T-helper 2 cell treated with Interferon-gamma antibody and Interleukin-4, amounts not matched to agents 5 μg/mL and 100 μg/mL, for 36 hours (primary cell): ENCODE data around the gene THAP11.

Source experiments
- DNase-seq: peaks from one replicate; pipeline ENCODE4 v3.0.0; 2021; ENCODE audit warnings: low spot score
- H3K27ac Mint-ChIP-seq: one replicate; pipeline ENCODE4 v1.8.0; 2021; ENCODE audit warnings: mild to moderate bottlenecking, mixed read lengths
- H3K27me3 Mint-ChIP-seq: one replicate; pipeline ENCODE4 v1.8.0; 2021; ENCODE audit warnings: low read depth, mixed read lengths
- H3K36me3 Mint-ChIP-seq: one replicate; pipeline ENCODE4 v1.8.0; 2021; ENCODE audit warnings: low read depth, mixed read lengths
- H3K4me1 Mint-ChIP-seq: one replicate; pipeline ENCODE4 v1.8.0; 2021; ENCODE audit warnings: low read depth, mixed read lengths
- H3K4me3 Mint-ChIP-seq: one replicate; pipeline ENCODE4 v1.8.0; 2022; ENCODE audit warnings: mild to moderate bottlenecking, moderate library complexity, mixed read lengths
- H3K9me3 Mint-ChIP-seq: one replicate; pipeline ENCODE4 v1.8.0; 2021; ENCODE audit warnings: mixed read lengths

THAP11 gene

GRCh38 chr16:67878232-67878631, 36.1 kb downstream of the THAP11 start:
- Mint-ChIP-seq H3K9me3 (no peaks in the 10 kb centered on the region), H3K36me3 (peaks cover 55% of the 10 kb centered on the region), H3K4me3 (no peak overlapping the region), H3K4me1 (peaks cover 19% of the 10 kb centered on the region), H3K27ac (no peak overlapping the region), H3K27me3 (no peaks in the 10 kb centered on the region)
- no peak for DNase-seq

GRCh38 chr16:67878846-67879245, 36.7 kb downstream of the THAP11 start:
- Mint-ChIP-seq H3K9me3 (no peaks in the 10 kb centered on the region), H3K4me1 (peaks cover 17% of the 10 kb centered on the region), H3K27ac (no peak overlapping the region), H3K4me3 (no peak overlapping the region), H3K36me3 (peaks cover 57% of the 10 kb centered on the region), H3K27me3 (no peaks in the 10 kb centered on the region)
- DNase-seq, result no peak

- Mint-ChIP-seq H3K27me3 (no peaks in the 10 kb centered on the region), H3K36me3 (peaks cover 58% of the 10 kb centered on the region), H3K27ac (no peak overlapping the region), H3K4me3 (no peak overlapping the region), H3K9me3 (no peaks in the 10 kb centered on the region), H3K4me1 (peaks cover 11% of the 10 kb centered on the region)
- no peak for DNase-seq
These were observed 37.3 kb downstream of the THAP11 start for GRCh38 chr16:67879462-67879861.

- H3K9me3 Mint-ChIP-seq, result no peaks in the 10 kb centered on the region
- H3K36me3 Mint-ChIP-seq, result peaks cover 58% of the 10 kb centered on the region
- no peak overlapping the region for H3K4me3 Mint-ChIP-seq
- H3K27ac Mint-ChIP-seq, result no peak overlapping the region
- H3K27me3 Mint-ChIP-seq, result no peaks in the 10 kb centered on the region
- H3K4me1 Mint-ChIP-seq, result peaks cover 7% of the 10 kb centered on the region
- no peak for DNase-seq
These were observed 37.8 kb downstream of the THAP11 start for GRCh38 chr16:67879936-67880335.

GRCh38 chr16:67880584-67880983, 38.5 kb downstream of the THAP11 start:
- DNase-seq, result no peak
- Mint-ChIP-seq H3K9me3 (no peaks in the 10 kb centered on the region), H3K36me3 (peaks cover 55% of the 10 kb centered on the region), H3K4me3 (no peak overlapping the region), H3K4me1 (peaks cover under 1% of the 10 kb centered on the region), H3K27me3 (no peaks in the 10 kb centered on the region), H3K27ac (no peak overlapping the region)

DNA sequence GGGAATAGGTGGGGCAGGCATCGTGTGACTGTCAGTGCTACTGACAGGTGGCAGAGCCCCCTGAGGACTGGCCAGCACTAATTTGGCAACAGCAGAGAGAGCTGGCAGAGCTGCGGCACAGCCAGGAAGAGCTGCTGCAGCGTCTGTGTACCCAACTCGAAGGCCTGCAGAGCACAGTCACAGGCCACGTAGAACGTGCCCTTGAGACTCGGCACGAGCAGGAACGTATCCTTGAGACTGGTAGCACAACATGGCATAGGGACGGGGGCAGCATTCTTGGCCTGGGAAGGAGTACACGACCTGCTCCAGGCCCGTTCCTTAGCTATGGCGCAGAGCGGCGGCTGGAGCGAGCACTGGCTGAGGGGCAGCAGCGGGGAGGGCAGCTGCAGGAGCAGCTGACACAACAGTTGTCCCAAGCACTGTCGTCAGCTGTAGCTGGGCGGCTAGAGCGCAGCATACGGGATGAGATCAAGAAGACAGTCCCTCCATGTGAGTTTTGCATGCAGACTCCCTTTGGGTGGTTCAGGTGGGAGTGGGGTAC, 39.6 kb downstream of the THAP11 start:
- no peak overlapping the region for H3K4me3 Mint-ChIP-seq
- H3K9me3 Mint-ChIP-seq, result no peaks in the 10 kb centered on the region
- no peak overlapping the region for H3K27ac Mint-ChIP-seq
- no peaks in the 10 kb centered on the region for H3K27me3 Mint-ChIP-seq
- peaks cover 50% of the 10 kb centered on the region for H3K36me3 Mint-ChIP-seq
- H3K4me1 Mint-ChIP-seq, result no peaks in the 10 kb centered on the region
- no peak for DNase-seq

DNA sequence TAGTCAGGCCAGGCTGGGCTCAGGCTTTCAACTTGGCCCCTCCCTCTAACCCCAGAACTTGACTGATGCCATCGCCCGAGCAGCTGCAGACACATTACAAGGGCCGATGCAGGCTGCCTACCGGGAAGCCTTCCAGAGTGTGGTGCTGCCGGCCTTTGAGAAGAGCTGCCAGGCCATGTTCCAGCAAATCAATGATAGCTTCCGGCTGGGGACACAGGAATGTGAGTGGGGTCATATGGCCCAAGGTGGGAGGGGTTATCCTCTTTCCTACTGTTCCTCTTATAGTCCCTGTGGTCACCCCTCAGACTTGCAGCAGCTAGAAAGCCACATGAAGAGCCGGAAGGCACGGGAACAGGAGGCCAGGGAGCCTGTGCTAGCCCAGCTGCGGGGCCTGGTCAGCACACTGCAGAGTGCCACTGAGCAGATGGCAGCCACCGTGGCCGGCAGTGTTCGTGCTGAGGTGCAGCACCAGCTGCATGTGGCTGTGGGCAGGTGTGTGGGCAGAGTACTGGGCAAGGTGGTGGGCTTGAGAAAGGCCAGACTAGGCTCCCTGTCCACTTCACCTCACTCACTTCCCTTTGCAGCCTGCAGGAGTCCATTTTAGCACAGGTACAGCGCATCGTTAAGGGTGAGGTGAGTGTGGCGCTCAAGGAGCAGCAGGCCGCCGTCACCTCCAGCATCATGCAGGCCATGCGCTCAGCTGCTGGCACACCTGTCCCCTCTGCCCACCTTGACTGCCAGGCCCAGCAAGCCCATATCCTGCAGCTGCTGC, 40.4 kb downstream of the THAP11 start:
- H3K27me3 Mint-ChIP-seq, result no peaks in the 10 kb centered on the region
- H3K9me3 Mint-ChIP-seq, result no peaks in the 10 kb centered on the region
- H3K4me1 Mint-ChIP-seq, result no peaks in the 10 kb centered on the region
- DNase-seq, result no peak
- H3K36me3 Mint-ChIP-seq, result peaks cover 42% of the 10 kb centered on the region
- no peak overlapping the region for H3K27ac Mint-ChIP-seq
- H3K4me3 Mint-ChIP-seq, result no peak overlapping the region

- Mint-ChIP-seq H3K27me3 (no peaks in the 10 kb centered on the region), H3K4me1 (no peaks in the 10 kb centered on the region), H3K4me3 (no peak overlapping the region), H3K27ac (no peak overlapping the region), H3K36me3 (peaks cover 42% of the 10 kb centered on the region), H3K9me3 (no peaks in the 10 kb centered on the region)
- no peak for DNase-seq
These were observed 41.2 kb downstream of the THAP11 start for GRCh38 chr16:67883146-67883871.

DNA sequence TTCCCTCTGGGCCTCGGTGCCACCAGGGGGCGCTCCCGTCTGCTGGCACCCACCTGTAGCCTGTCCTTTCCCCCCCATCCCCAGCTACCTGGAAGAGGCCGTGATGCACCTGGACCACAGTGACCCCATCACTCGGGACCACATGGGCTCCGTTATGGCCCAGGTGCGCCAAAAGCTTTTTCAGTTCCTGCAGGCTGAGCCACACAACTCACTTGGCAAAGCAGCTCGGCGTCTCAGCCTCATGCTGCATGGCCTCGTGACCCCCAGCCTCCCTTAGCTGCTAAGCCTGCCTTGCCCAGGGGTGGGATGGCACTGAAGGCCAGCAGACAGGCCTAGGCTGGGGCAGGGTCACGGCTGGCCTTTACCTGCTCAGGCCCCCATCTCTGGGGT, 41.7 kb downstream of the THAP11 start:
- Mint-ChIP-seq H3K9me3 (no peaks in the 10 kb centered on the region), H3K36me3 (peaks cover 40% of the 10 kb centered on the region), H3K4me3 (no peak overlapping the region), H3K27ac (no peak overlapping the region), H3K27me3 (no peaks in the 10 kb centered on the region), H3K4me1 (no peaks in the 10 kb centered on the region)
- DNase-seq, result peak; percentile 50

DNA sequence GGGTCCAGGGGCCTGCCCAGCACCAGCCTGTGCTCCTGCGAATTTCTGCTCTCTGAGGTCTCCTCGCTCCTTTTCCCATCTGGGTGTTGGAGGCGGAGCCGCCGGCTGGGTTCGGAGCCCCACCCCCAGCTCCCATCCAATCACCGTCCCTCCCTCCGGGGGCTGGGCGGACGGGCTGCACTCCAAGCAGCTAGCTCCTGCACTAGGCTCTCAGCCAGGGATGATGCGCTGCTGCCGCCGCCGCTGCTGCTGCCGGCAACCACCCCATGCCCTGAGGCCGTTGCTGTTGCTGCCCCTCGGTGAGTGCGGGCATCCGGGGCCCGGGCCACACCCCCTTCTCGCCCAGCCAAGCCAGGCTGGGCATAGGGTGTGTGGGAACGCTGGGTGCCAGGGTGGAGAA, 42.6 kb downstream of the THAP11 start, which contains the start of gene NRN1L:
NRN1L (plus strand) TSS at position 202 of the 400 bp plus-strand sequence; CDS start at position 221, 19 bp downstream.
- no peak for DNase-seq
- Mint-ChIP-seq H3K4me3 (no peak within 1 kb of the TSS), H3K4me1 (no peaks in the 10 kb centered on the region), H3K9me3 (no peaks in the 10 kb centered on the region), H3K27me3 (no peaks in the 10 kb centered on the region), H3K36me3 (peaks cover 34% of the 10 kb centered on the region), H3K27ac (no peak within 1 kb of the TSS)

DNA sequence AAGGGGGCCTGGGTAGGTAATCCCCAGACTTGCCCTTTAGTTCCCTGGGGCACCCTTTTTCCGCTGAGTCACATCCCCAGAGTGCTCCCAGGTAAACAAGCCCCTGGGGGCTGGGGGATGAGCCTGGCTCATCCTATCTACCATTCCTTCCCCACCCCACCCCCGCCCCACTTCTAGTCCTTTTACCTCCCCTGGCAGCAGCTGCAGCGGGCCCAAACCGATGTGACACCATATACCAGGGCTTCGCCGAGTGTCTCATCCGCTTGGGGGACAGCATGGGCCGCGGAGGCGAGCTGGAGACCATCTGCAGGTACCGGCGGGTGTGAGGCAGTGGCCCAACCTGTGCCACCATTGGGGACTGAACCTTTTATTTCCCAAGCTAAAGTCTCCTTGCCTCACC, 43.4 kb downstream of the THAP11 start:
- no peak overlapping the region for H3K4me3 Mint-ChIP-seq
- no peak overlapping the region for H3K27ac Mint-ChIP-seq
- DNase-seq, result no peak
- no peaks in the 10 kb centered on the region for H3K4me1 Mint-ChIP-seq
- H3K9me3 Mint-ChIP-seq, result no peaks in the 10 kb centered on the region
- H3K36me3 Mint-ChIP-seq, result peaks cover 31% of the 10 kb centered on the region
- H3K27me3 Mint-ChIP-seq, result no peaks in the 10 kb centered on the region

- H3K27me3 Mint-ChIP-seq, result no peaks in the 10 kb centered on the region
- no peaks in the 10 kb centered on the region for H3K4me1 Mint-ChIP-seq
- H3K36me3 Mint-ChIP-seq, result peaks cover 30% of the 10 kb centered on the region
- H3K27ac Mint-ChIP-seq, result no peak overlapping the region
- DNase-seq, result no peak
- no peak overlapping the region for H3K4me3 Mint-ChIP-seq
- H3K9me3 Mint-ChIP-seq, result no peaks in the 10 kb centered on the region
These were observed 43.9 kb downstream of the THAP11 start for GRCh38 chr16:67885976-67886375.

DNA sequence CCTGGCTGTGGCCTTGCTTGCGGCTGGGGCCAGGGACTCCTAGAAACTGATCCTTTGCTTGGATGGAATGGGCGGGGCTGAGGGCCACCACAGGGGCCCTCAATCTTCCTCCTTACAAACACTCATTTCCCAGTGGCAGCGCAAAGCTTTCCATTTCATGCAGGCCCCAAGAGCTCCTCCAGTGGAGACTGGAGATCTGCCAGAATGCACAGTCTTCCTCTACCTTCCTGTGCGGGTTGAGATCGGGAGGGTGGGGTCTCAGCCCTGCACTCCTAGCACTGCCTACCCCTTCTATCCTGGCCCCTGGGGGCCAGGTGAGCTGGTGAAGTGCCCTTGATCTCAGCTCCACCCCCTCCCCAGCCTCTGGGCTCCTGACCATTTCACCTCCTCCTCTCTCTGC, 44.3 kb downstream of the THAP11 start:
- Mint-ChIP-seq H3K9me3 (no peaks in the 10 kb centered on the region), H3K4me1 (no peaks in the 10 kb centered on the region), H3K27ac (peak overlapping the region; percentile 15), H3K27me3 (no peaks in the 10 kb centered on the region), H3K36me3 (peaks cover 27% of the 10 kb centered on the region), H3K4me3 (no peak overlapping the region)
- DNase-seq, result no peak

GRCh38 chr16:67888331-67888730, 46.2 kb downstream of the THAP11 start:
- H3K27me3 Mint-ChIP-seq, result no peaks in the 10 kb centered on the region

More at GRCh38 chr16:67888331-67888730, 46.2 kb downstream of the THAP11 start:
- DNase-seq, result no peak
- H3K27ac Mint-ChIP-seq, result no peak overlapping the region
- H3K4me1 Mint-ChIP-seq, result peaks cover 7% of the 10 kb centered on the region
- peaks cover 11% of the 10 kb centered on the region for H3K36me3 Mint-ChIP-seq
- no peak overlapping the region for H3K4me3 Mint-ChIP-seq
- no peaks in the 10 kb centered on the region for H3K9me3 Mint-ChIP-seq
